H9 (cell line): ENCODE data around the gene FGFR1OP2. TPM values are rescaled to one million over a fixed set of nuclear protein-coding genes. Genes with fewer than 3 reads are reported as not detected.

Source experiments
- DNase-seq: peaks from one replicate; pipeline ENCODE4 v3.0.0-alpha.2; 2017
- H2AFZ ChIP-seq: one replicate; pipeline ENCODE4 v1.6.1; 2013; ENCODE audit warnings: mild to moderate bottlenecking, low read length, control low read depth, moderate library complexity
- H2AK5ac ChIP-seq: 2 replicates; pipeline ENCODE4 v1.6.1; 2013; ENCODE audit warnings: low read length, control low read depth, mixed read lengths; ENCODE audit not compliant: insufficient read length
- H2BK120ac ChIP-seq: one replicate; pipeline ENCODE4 v1.6.1; 2013; ENCODE audit warnings: low read depth, mild to moderate bottlenecking, low read length, control low read depth, inconsistent platforms; ENCODE audit not compliant: poor library complexity, severe bottlenecking
- H2BK12ac ChIP-seq: 2 replicates; pipeline ENCODE4 v1.6.1; 2013; ENCODE audit warnings: low read length, control low read depth, mixed read lengths, low read depth; ENCODE audit not compliant: insufficient read length
- H2BK15ac ChIP-seq: 2 replicates; pipeline ENCODE4 v1.6.1; 2013; ENCODE audit warnings: low read depth, low read length, control low read depth
- H2BK20ac ChIP-seq: one replicate; pipeline ENCODE4 v1.6.1; 2013; ENCODE audit warnings: low read depth, mild to moderate bottlenecking, low read length, control low read depth, inconsistent platforms; ENCODE audit not compliant: poor library complexity, severe bottlenecking
- H2BK5ac ChIP-seq: 2 replicates; pipeline ENCODE4 v1.6.1; 2013; ENCODE audit warnings: low read length, control low read depth, mixed read lengths; ENCODE audit not compliant: insufficient read length
- H3K14ac ChIP-seq: 2 replicates; pipeline ENCODE4 v1.6.1; 2013; ENCODE audit warnings: low read length, control low read depth; ENCODE audit not compliant: insufficient read depth
- H3K18ac ChIP-seq: 2 replicates; pipeline ENCODE4 v1.6.1; 2013; ENCODE audit warnings: low read depth, mild to moderate bottlenecking, mixed read lengths, low read length, control low read depth; ENCODE audit not compliant: insufficient read length
- H3K23ac ChIP-seq: 2 replicates; pipeline ENCODE4 v1.6.1; 2013; ENCODE audit warnings: low read length, control low read depth, mixed read lengths, low read depth; ENCODE audit not compliant: insufficient read length
- H3K23me2 ChIP-seq: 2 replicates; pipeline ENCODE4 v1.6.1; 2013; ENCODE audit warnings: low read depth, mild to moderate bottlenecking, mixed read lengths, low read length, control low read depth; ENCODE audit not compliant: insufficient read length, poor library complexity, severe bottlenecking
- H3K27ac ChIP-seq: 2 replicates; pipeline ENCODE4 v1.5.1; 2013; ENCODE audit warnings: low read length, control low read depth, mixed read lengths, low read depth; ENCODE audit not compliant: insufficient read length
- H3K27me3 ChIP-seq: 2 replicates; pipeline ENCODE4 v1.6.1; 2013; ENCODE audit warnings: low read length, control low read depth, inconsistent platforms; ENCODE audit not compliant: insufficient read depth
- H3K4ac ChIP-seq: 2 replicates; pipeline ENCODE4 v1.6.1; 2013; ENCODE audit warnings: low read depth, mild to moderate bottlenecking, control low read depth, inconsistent platforms, low read length, moderate library complexity
- H3K4me1 ChIP-seq: 2 replicates; pipeline ENCODE4 v1.6.1; 2013; ENCODE audit warnings: low read length, control low read depth, inconsistent platforms; ENCODE audit not compliant: insufficient read depth
- H3K4me2 ChIP-seq: 2 replicates; pipeline ENCODE4 v1.6.1; 2013; ENCODE audit warnings: low read length, control low read depth, mixed read lengths; ENCODE audit not compliant: insufficient read length, insufficient read depth
- H3K56ac ChIP-seq: 2 replicates; pipeline ENCODE4 v1.6.1; 2013; ENCODE audit warnings: low read depth, mild to moderate bottlenecking, mixed read lengths, low read length, control low read depth; ENCODE audit not compliant: insufficient read length
- H3K79me1 ChIP-seq: 2 replicates; pipeline ENCODE4 v1.6.1; 2013; ENCODE audit warnings: low read depth, mild to moderate bottlenecking, moderate library complexity, low read length, control low read depth, inconsistent platforms; ENCODE audit not compliant: insufficient read depth, poor library complexity, severe bottlenecking
- H3K79me2 ChIP-seq: 2 replicates; pipeline ENCODE4 v1.6.1; 2013; ENCODE audit warnings: low read length, control low read depth, inconsistent platforms; ENCODE audit not compliant: insufficient read depth
- H3K9ac ChIP-seq: 2 replicates; pipeline ENCODE4 v1.6.1; 2013; ENCODE audit warnings: low read length, control low read depth, mixed read lengths; ENCODE audit not compliant: insufficient read length; ENCODE audit errors: extremely low read depth
- H3K9me3 ChIP-seq: one replicate; pipeline ENCODE4 v1.6.1; 2013; ENCODE audit warnings: low read depth, low read length, inconsistent platforms; ENCODE audit not compliant: control insufficient read depth
- H3T11ph ChIP-seq: one replicate; pipeline ENCODE4 v1.6.1; 2013; ENCODE audit warnings: mild to moderate bottlenecking, low read length, control low read depth, inconsistent platforms
- H4K20me1 ChIP-seq: one replicate; pipeline ENCODE4 v1.6.1; 2013; ENCODE audit not compliant: control insufficient read depth, insufficient read length, insufficient read depth
- H4K5ac ChIP-seq: 2 replicates; pipeline ENCODE4 v1.6.1; 2013; ENCODE audit warnings: low read depth, mild to moderate bottlenecking, mixed read lengths, low read length, control low read depth; ENCODE audit not compliant: insufficient read length
- H4K8ac ChIP-seq: replicated peaks from 2 replicates; pipeline ENCODE4 v1.6.1; 2013; ENCODE audit warnings: low read length, control low read depth, mixed read lengths, low read depth; ENCODE audit not compliant: insufficient read length
- H4K91ac ChIP-seq: 2 replicates; pipeline ENCODE4 v1.6.1; 2013; ENCODE audit warnings: low read depth, mild to moderate bottlenecking, moderate library complexity, mixed read lengths, low read length, control low read depth; ENCODE audit not compliant: insufficient read length
- H3K27ac Mint-ChIP-seq, 3 experiments: 2 replicates in 2 of 3; 3 replicates in 1 of 3; pipeline ENCODE4 v1.8.0; 2020 to 2021; ENCODE audit warnings: mixed read lengths in 3 of 3, mild to moderate bottlenecking in 1 of 3, moderate library complexity in 1 of 3
- H3K27me3 Mint-ChIP-seq: 2 replicates; pipeline ENCODE4 v1.8.0; 2021; ENCODE audit warnings: low read depth, mild to moderate bottlenecking, moderate library complexity, mixed read lengths
- H3K36me3 Mint-ChIP-seq, 3 experiments: 2 replicates in 2 of 3; 3 replicates in 1 of 3; pipeline ENCODE4 v1.8.0; 2020 to 2021; ENCODE audit warnings: low read depth in 3 of 3, mixed read lengths in 3 of 3; ENCODE audit not compliant: insufficient read depth in 1 of 3
- H3K4me1 Mint-ChIP-seq, 2 experiments: 2 replicates each; pipeline ENCODE4 v1.8.0; 2020; ENCODE audit warnings: mixed read lengths in 2 of 2
- H3K4me3 Mint-ChIP-seq, 2 experiments: 2 replicates in 1 of 2; 3 replicates in 1 of 2; pipeline ENCODE4 v1.8.0; 2020 to 2021; ENCODE audit warnings: mild to moderate bottlenecking in 2 of 2, mixed read lengths in 2 of 2, moderate library complexity in 1 of 2
- H3K9me3 Mint-ChIP-seq, 2 experiments: 2 replicates in 1 of 2; 3 replicates in 1 of 2; pipeline ENCODE4 v1.8.0; 2020; ENCODE audit warnings: mild to moderate bottlenecking in 2 of 2, mixed read lengths in 2 of 2, moderate library complexity in 1 of 2
- WGBS: extraction: QIAGEN DNeasy Blood & Tissue Kit; methylation state at CpG from one replicate; pipeline ENCODE4 v1.1.7; 2013; ENCODE audit warnings: missing lambda C conversion rate, low lambda C conversion rate, mixed read lengths; ENCODE audit not compliant: insufficient read length; ENCODE audit errors: extremely low coverage; 5-methylcytosine and 5-hydroxymethylcytosine counted together
- total RNA-seq: library from RNA; stranded (reverse); gene quantifications from 2 replicates; pipeline ENCODE4 v1.2.1, GENCODE V29; 2021
- TF ChIP-seq, protein P1 (sequence below): fragments of 200-600 bp; sonication (generic); conservative IDR thresholded peaks from 3 replicates; pipeline ENCODE4 v1.8.0; 2021; ENCODE audit warnings: antibody characterized with exemption, mild to moderate bottlenecking

The FGFR1OP2 gene
- total RNA-seq, 1 experiment from 2014 or later, result 30.0 TPM

GRCh38 chr12:26978801-26979200 is 40.5 kb downstream of the FGFR1OP2 start:
- Mint-ChIP-seq H3K36me3 (peaks cover 3 to 65% (median 31%) of the 10 kb centered on the region in 3 experiments; a peak in 6 of 7 replicates), H3K27me3 (no peaks in the 10 kb centered on the region), H3K4me3 (no peak overlapping the region), H3K4me1 (no peaks in the 10 kb centered on the region), H3K27ac (no peak overlapping the region), H3K9me3 (no peaks in the 10 kb centered on the region)
- no peak for DNase-seq
- H3K23me2 ChIP-seq, result no peaks in the 10 kb centered on the region
- no peak overlapping the region for H3K27ac ChIP-seq
- H2AK5ac ChIP-seq, result no peak overlapping the region
- no peak overlapping the region for H2BK20ac ChIP-seq
- no peaks in the 10 kb centered on the region for H3K27me3 ChIP-seq
- H3K79me2 ChIP-seq, result no peaks in the 10 kb centered on the region
- no peak overlapping the region for H3K9ac ChIP-seq
- H2AFZ ChIP-seq, result no peak overlapping the region
- no CpG with 5 or more reads among the region's 1 CpG for WGBS
- H3K56ac ChIP-seq, result no peak overlapping the region
- no peak overlapping the region for H2BK12ac ChIP-seq
- no peak overlapping the region for H2BK120ac ChIP-seq
- TF ChIP-seq, protein P1, sequence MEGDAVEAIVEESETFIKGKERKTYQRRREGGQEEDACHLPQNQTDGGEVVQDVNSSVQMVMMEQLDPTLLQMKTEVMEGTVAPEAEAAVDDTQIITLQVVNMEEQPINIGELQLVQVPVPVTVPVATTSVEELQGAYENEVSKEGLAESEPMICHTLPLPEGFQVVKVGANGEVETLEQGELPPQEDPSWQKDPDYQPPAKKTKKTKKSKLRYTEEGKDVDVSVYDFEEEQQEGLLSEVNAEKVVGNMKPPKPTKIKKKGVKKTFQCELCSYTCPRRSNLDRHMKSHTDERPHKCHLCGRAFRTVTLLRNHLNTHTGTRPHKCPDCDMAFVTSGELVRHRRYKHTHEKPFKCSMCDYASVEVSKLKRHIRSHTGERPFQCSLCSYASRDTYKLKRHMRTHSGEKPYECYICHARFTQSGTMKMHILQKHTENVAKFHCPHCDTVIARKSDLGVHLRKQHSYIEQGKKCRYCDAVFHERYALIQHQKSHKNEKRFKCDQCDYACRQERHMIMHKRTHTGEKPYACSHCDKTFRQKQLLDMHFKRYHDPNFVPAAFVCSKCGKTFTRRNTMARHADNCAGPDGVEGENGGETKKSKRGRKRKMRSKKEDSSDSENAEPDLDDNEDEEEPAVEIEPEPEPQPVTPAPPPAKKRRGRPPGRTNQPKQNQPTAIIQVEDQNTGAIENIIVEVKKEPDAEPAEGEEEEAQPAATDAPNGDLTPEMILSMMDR, result no peak
- H3T11ph ChIP-seq, result no peak overlapping the region
- H3K4me1 ChIP-seq, result no peaks in the 10 kb centered on the region
- H3K18ac ChIP-seq, result no peak overlapping the region
- H3K23ac ChIP-seq, result no peak overlapping the region
- H3K4ac ChIP-seq, result no peak overlapping the region
- peaks cover 4% of the 10 kb centered on the region for H3K79me1 ChIP-seq
- no peak overlapping the region for H4K8ac ChIP-seq
- no peak overlapping the region for H4K91ac ChIP-seq
- H4K5ac ChIP-seq, result no peak overlapping the region
- H3K9me3 ChIP-seq, result no peaks in the 10 kb centered on the region
- no peak overlapping the region for H3K4me2 ChIP-seq
- H2BK5ac ChIP-seq, result no peak overlapping the region
- no peak overlapping the region for H3K14ac ChIP-seq
- H2BK15ac ChIP-seq, result no peak overlapping the region
- no peaks in the 10 kb centered on the region for H4K20me1 ChIP-seq
